ENCODE measurements around the gene ASTN2.

DNA sequence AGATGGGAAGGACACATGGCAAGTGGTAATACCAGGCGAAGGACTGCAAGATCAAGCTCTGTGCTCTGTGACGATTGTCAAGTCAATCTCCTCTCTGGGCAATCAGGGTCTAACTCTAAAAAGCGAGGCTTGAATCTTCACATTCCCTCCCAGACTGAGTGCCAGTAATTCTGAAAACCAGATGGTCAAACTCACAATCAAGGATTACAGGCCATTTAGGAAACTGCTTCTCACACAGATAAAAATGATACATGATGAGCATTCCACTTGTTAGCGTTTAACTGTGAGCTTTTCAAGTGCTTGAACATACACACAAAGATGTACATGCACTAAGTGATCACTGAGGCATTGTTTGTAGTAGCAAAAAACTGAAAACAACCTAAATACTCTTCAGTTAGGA is 517.7 kb downstream of the ASTN2 start:
- TF ChIP-seq EZH2phosphoT487 (IDR thresholded peaks at IDR 0.05; ENCODE audit: low read length), result no peak
- TF ChIP-seq, protein P1, sequence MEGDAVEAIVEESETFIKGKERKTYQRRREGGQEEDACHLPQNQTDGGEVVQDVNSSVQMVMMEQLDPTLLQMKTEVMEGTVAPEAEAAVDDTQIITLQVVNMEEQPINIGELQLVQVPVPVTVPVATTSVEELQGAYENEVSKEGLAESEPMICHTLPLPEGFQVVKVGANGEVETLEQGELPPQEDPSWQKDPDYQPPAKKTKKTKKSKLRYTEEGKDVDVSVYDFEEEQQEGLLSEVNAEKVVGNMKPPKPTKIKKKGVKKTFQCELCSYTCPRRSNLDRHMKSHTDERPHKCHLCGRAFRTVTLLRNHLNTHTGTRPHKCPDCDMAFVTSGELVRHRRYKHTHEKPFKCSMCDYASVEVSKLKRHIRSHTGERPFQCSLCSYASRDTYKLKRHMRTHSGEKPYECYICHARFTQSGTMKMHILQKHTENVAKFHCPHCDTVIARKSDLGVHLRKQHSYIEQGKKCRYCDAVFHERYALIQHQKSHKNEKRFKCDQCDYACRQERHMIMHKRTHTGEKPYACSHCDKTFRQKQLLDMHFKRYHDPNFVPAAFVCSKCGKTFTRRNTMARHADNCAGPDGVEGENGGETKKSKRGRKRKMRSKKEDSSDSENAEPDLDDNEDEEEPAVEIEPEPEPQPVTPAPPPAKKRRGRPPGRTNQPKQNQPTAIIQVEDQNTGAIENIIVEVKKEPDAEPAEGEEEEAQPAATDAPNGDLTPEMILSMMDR (IDR thresholded peaks at IDR 0.05; ENCODE audit: low read length), result no peak

Data from MM.1S (cell line).